HG03354 (cell line): ENCODE results near the gene MYO3B.

Experiments
- ATAC-seq: cut with Tn5 transposase; IDR thresholded peaks from one replicate; pipeline ENCODE4 v1.9.1; 2021; ENCODE audit warnings: mild to moderate bottlenecking; ENCODE audit not compliant: unreplicated experiment, poor library complexity, severe bottlenecking

The MYO3B gene

GRCh38 chr2:170227507-170227947 lies 49.6 kb downstream of the MYO3B start:
- peak; percentile 83 for ATAC-seq

- ATAC-seq = peak; percentile 18
Observed at GRCh38 chr2:170227951-170228350, 50.0 kb downstream of the MYO3B start.

- ATAC-seq = no peak
Observed at GRCh38 chr2:170228429-170228828, 50.5 kb downstream of the MYO3B start.

DNA sequence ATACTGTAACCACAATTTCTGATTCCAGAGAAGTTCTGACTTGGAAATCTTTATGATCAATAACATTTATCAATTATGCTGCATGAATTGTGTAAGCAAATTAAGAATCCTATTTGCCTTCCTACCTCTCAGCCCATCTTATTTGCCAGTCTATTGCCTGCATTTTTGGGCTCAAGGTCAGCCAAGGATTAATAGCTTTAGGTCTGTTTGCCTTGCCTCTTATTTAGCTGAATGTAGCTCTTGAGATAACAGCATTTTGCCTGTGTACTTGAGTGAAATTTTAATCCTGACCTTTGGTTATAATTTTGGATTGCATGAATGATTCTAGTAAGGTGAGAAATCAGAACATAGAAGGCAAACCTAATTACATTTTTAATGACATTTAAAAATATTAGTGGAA lies 51.2 kb downstream of the MYO3B start:
- no peak for ATAC-seq

DNA sequence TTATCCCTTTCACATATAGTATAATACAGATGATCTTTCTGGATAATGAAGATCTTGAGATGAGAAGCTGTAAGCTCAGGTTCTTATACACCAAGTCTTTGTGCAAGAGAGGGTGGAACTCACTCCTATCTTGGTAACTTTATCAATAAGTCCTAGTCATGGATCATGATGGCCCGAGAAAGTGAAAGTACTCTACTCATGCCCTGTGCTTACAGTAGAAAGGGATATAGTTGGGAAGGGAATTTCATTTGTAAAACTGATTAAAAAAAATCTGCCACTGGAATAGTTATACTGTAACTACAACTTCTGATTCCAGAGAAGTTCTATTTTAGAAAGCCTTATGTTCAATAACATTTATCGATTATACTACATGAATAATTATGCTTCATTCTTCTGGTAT lies 51.8 kb downstream of the MYO3B start:
- ATAC-seq = no peak

GRCh38 chr2:170235860-170236679 lies 58.1 kb downstream of the MYO3B start:
- ATAC-seq = no peak

DNA sequence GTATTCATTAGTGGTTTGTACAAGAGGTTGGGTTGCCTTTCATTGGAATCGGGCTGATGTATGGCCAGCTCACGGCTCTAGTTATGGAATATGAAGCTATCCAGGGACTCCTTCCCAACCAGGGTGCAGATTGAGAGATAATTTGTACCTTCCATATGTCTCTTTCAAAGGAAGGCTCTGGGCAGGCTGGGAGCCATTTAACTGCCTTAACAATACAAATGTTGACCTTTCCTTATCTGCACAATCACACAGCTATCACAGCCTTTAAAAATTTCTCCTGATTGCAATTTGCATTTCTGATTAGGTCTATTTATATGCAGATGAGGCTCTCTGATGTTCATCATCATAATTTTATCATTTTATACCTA lies 58.7 kb downstream of the MYO3B start:
- ATAC-seq = no peak

GRCh38 chr2:170237572-170238120 lies 59.7 kb downstream of the MYO3B start:
- ATAC-seq = no peak

GRCh38 chr2:170238776-170239175 lies 60.8 kb downstream of the MYO3B start:
- no peak for ATAC-seq

DNA sequence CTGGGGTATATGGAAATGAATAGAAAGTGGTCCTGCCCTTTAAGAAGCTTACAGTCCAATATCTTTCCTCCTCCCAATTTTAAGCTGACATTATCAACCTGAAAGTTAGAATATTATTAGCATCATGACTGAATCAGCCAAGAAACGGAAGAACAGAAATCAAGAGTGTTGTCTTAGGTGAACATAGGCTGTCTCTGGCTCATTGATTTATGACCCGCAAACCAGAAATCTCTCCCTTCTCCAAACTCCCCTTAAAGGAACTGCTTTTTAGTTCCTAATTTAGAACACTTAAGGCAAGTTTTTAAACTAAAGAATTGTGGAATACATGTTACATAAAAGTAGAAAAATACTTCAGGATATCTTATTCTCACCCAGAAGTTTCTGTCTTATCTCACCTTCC lies 62.7 kb downstream of the MYO3B start:
- ATAC-seq = no peak

DNA sequence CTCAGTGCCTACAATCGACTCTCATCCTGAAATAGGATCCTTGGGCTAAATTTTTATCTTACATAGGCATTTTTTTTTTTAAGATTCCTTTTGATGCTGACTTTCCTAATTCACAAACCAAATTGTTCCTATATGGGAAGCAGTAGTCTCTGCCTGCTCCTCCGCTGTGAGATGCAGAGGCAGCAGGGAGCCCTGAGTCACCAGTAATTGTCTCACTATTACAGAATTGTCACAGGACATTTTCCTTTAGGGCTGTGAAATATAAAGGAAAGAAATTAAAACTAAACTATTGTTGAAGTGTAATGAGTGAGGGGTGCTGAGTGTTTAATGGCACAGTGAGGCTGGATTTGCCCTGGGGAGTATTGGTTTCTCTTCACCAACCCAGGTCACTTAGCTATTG lies 63.8 kb downstream of the MYO3B start:
- no peak for ATAC-seq

GRCh38 chr2:170243118-170243837 lies 65.3 kb downstream of the MYO3B start:
- ATAC-seq = no peak

DNA sequence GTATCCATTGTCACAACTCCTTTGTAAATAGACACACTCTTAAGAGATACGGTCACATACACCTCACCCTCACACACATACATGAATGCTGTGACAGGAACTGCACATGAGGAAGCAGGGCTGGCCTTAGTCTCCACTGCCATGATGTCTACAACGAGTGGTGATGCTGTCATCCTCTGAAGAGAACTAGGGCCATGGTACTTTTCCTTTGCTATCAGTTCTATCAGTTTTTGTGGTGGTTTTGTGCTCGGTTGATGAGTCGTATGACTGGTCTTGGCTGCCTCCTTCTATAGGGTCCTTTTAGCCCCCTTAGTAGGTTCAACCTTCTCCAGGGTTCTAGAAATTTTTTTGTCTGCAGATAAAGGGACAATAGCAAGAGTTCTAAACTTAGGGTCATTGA lies 66.0 kb downstream of the MYO3B start:
- no peak for ATAC-seq

GRCh38 chr2:170244555-170244954 lies 66.6 kb downstream of the MYO3B start:
- ATAC-seq = no peak

DNA sequence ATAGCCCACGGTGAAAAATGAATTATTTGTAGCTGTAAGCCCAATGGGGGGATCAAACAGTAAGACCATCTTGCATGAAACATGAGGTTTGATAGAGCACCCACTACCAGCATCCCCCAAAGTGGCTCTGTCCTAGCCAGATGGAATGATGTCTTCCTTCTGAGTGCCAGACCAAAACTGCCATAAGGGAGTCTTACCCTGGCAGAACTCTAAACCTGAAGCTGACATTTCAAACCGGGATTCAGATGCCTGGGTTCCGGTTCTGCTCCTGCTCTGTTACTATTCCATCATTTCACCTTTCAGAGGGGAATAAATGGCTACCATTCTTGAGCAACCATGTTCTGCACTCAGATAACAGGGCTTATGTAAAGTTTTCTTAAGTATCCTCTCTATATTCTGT lies 67.4 kb downstream of the MYO3B start:
- ATAC-seq = no peak

DNA sequence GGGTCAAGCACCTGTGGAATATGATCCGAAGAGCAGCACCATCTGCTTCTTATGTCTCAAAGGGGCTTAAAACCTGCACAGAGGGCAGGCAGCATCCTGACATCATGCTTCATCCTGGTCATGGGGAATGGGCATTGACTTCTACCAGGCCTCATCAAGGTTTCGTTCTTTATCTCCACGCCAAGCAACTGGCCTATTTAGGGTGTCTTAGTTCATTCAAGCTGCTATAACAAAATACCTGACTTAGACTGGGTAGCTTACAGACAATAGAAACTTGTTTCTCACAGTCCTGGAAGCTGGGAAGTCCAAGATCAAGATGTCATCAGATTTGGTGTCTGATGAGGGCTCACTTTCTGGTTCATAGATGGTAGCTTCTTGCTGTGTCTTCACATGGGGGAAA lies 69.4 kb downstream of the MYO3B start:
- ATAC-seq = no peak

DNA sequence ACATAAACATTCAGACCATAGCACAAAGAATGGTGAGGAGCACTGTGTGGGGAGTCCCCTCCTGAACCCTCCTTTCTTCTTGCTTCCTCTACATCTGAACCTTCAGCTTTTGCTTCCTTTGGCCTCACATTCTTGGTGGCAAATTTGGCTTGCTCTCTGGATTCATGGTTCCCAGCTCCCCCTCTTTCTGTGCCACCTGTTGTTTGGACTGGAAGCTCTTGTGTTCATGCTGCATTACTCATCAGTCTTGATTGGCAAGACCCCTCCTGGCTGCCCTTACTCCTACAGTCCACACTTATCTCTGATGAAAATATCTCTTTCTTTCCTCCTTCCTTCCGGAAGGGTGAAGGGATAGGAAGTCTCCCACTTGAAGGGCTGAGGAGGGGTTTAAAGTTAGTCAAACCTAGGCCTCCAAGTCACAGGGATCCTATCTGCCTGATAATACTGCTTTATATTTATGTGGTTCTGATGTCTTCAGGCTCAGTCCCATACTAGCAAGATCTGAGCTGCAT lies 70.0 kb downstream of the MYO3B start:
- ATAC-seq = no peak

DNA sequence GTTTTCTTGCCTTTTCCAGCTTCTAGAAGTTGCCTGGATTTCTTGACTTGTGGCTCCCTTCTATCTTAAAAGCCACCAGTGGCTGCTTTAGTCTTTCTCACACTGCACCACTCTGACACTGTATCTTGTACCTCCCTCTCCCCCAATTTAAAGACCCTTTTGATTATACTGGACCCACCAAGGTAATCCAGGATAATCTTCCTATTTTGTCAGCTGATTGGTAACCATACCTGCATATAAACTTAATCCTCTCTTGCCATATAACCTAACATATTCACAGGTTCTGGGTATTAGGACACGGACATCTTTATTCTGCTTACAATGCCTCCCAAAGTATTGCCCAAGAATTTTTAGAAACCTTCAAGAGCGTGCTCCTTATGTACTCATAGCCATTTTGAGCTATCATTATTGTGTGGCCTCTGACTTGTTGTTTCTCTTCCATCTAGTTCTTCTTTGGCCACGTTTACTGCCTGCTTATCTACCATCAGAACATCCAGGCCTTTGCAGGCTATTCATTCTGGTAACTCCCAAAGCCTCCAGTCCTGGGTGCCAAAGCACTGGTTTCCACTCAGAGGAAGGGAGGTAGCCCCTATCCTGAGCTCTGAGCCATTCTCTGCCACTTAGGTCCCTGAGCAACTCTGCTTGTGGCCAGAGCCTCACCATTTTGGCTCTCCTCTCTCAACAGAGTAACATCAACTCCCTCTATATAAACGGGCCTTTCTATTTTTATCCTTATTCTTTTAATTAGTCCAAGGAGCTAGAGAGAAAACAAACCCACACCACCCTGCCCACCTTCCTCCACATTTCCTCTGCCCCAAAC lies 70.8 kb downstream of the MYO3B start:
- ATAC-seq = no peak

GRCh38 chr2:170249761-170250160 lies 71.8 kb downstream of the MYO3B start:
- ATAC-seq = no peak

DNA sequence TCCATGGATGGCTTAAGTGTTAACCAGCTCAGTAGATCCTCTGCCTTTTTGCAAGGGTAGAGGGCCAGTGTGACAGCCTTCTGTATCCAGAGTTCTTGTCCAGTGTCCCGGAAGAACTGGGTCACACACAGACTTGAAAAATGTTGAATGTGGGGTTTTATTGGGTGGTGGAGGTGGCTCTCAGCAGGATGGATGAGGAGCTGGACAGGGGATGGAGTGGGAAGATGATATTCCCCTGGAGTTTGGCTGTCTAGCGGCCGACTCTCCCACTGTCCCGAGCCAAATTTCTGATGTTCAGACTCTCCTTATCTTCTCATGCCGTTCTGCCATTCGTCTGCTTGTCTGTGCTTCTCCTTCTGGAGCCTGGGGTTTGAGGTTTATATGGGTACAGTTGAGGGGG lies 72.6 kb downstream of the MYO3B start:
- ATAC-seq = no peak
